ENCODE measurements around the gene COL5A1. TPM values are rescaled to one million over a fixed set of nuclear protein-coding genes. Genes with fewer than 3 reads are reported as not detected.

The COL5A1 gene
- polyA plus RNA-seq, 1 donor (not counting 4 experiments of a cell fraction or from before 2014, with no cell fraction given) = 3.1 TPM

- FAIRE-seq = no peak
- Histone ChIP-seq H3K9me1 (ENCODE audit: control insufficient read depth, extremely low read depth, insufficient read depth, low read length) (no peaks in the 10 kb centered on the region), H3K4me1 (ENCODE audit: control insufficient read depth, extremely low read depth, insufficient read depth, low read length) (no peaks in the 10 kb centered on the region), H3K9ac (ENCODE audit: control insufficient read depth, extremely low read depth, insufficient read depth, low read length) (no peak overlapping the region), H3K27ac (ENCODE audit: control insufficient read depth, insufficient read depth, low read length) (no peak overlapping the region), H2AFZ (ENCODE audit: control insufficient read depth, low read length) (no peak overlapping the region), H3K27me3 (ENCODE audit: control insufficient read depth, extremely low read depth, insufficient read depth, low read length) (no peaks in the 10 kb centered on the region), H3K36me3 (ENCODE audit: control insufficient read depth in 2 of 2, extremely low read depth in 1 of 2, insufficient read depth in 2 of 2, low read length in 2 of 2) (no peaks in the 10 kb centered on the region), H3K9me3 (ENCODE audit: control insufficient read depth, low read depth, low read length) (no peaks in the 10 kb centered on the region), H3K79me2 (ENCODE audit: control insufficient read depth, insufficient read depth, low read length) (no peaks in the 10 kb centered on the region), H4K20me1 (ENCODE audit: control insufficient read depth, extremely low read depth, insufficient read depth, low read length) (no peaks in the 10 kb centered on the region), H3K4me2 (ENCODE audit: control insufficient read depth, extremely low read depth, insufficient read depth, low read depth, low read length) (no peak overlapping the region), H3K4me3 (ENCODE audit: control insufficient read depth in 2 of 3, extremely low read depth in 1 of 3, insufficient read depth in 2 of 3, low read depth in 1 of 3, low read length in 3 of 3) (no peak overlapping the region)
- DNase-seq (ENCODE audit: low read depth, low spot score) = no peak
- dilution Hi-C loops (cut with MboI; ENCODE audit: extremely low pct_ligation_motif_present, low sequenced_read_pairs) = no loop called here
- TF ChIP-seq EZH2 (IDR thresholded peaks at IDR 0.05; ENCODE audit: low read length) (no peak), CTCF (optimal IDR thresholded peaks at IDR 0.05 in 1 of 3, IDR thresholded peaks at IDR 0.05 in 1 of 3, conservative IDR thresholded peaks at IDR 0.05 in 1 of 3; ENCODE audit: extremely low read depth in 1 of 3, insufficient read depth in 2 of 3, low read length in 3 of 3) (no peak)
These were observed 81.4 kb downstream of the COL5A1 start for GRCh38 chr9:134723037-134723436.

GRCh38 chr9:134723491-134724190, 82.0 kb downstream of the COL5A1 start:
- DNase-seq (ENCODE audit: low read depth, low spot score) (no peak), FAIRE-seq (no peak)
- H3K79me2 ChIP-seq (ENCODE audit: control insufficient read depth, insufficient read depth, low read length) = no peaks in the 10 kb centered on the region
- no peaks in the 10 kb centered on the region for H3K9me3 ChIP-seq (ENCODE audit: control insufficient read depth, low read depth, low read length)
- no peaks in the 10 kb centered on the region for H3K9me1 ChIP-seq (ENCODE audit: control insufficient read depth, extremely low read depth, insufficient read depth, low read length)
- H4K20me1 ChIP-seq (ENCODE audit: control insufficient read depth, extremely low read depth, insufficient read depth, low read length) = no peaks in the 10 kb centered on the region
- H2AFZ ChIP-seq (ENCODE audit: control insufficient read depth, low read length) = no peak overlapping the region
- dilution Hi-C loops (cut with MboI; ENCODE audit: extremely low pct_ligation_motif_present, low sequenced_read_pairs) = no loop called here
- H3K36me3 ChIP-seq (ENCODE audit: control insufficient read depth in 2 of 2, extremely low read depth in 1 of 2, insufficient read depth in 2 of 2, low read length in 2 of 2) = no peaks in the 10 kb centered on the region
- TF ChIP-seq CTCF (optimal IDR thresholded peaks at IDR 0.05 in 1 of 3, IDR thresholded peaks at IDR 0.05 in 1 of 3, conservative IDR thresholded peaks at IDR 0.05 in 1 of 3; ENCODE audit: extremely low read depth in 1 of 3, insufficient read depth in 2 of 3, low read length in 3 of 3) (no peak), EZH2 (IDR thresholded peaks at IDR 0.05; ENCODE audit: low read length) (no peak)
- H3K9ac ChIP-seq (ENCODE audit: control insufficient read depth, extremely low read depth, insufficient read depth, low read length) = no peak overlapping the region
- no peaks in the 10 kb centered on the region for H3K4me1 ChIP-seq (ENCODE audit: control insufficient read depth, extremely low read depth, insufficient read depth, low read length)
- no peak overlapping the region for H3K4me2 ChIP-seq (ENCODE audit: control insufficient read depth, extremely low read depth, insufficient read depth, low read depth, low read length)
- H3K27ac ChIP-seq (ENCODE audit: control insufficient read depth, insufficient read depth, low read length) = no peak overlapping the region
- no peaks in the 10 kb centered on the region for H3K27me3 ChIP-seq (ENCODE audit: control insufficient read depth, extremely low read depth, insufficient read depth, low read length)
- no peak overlapping the region for H3K4me3 ChIP-seq (ENCODE audit: control insufficient read depth in 2 of 3, extremely low read depth in 1 of 3, insufficient read depth in 2 of 3, low read depth in 1 of 3, low read length in 3 of 3)
